ENCODE measurements around the gene ARPC5. TPM values are rescaled to one million over a fixed set of nuclear protein-coding genes. Genes with fewer than 3 reads are reported as not detected.
"Not testable (repeated sequence)": the region's sequence is repeated elsewhere in the genome, so short reads cannot be mapped to it uniquely, and the experiment has no call there.

The ARPC5 gene
- 444 and 568 TPM in 2 replicates for total RNA-seq (2014; rRNA removed; shearing (Covaris generic))

- no peaks in the 10 kb centered on the region for H3K9me3 ChIP-seq (replicated peaks)
- peak; percentile 97 to 98 for DNase-seq (ENCODE audit: low read depth in 1 of 2, low spot score in 2 of 2)
- H3K27me3 ChIP-seq (replicated peaks): no peaks in the 10 kb centered on the region
- H3K36me3 ChIP-seq: peaks cover 19% of the 10 kb centered on the region
- H3K27ac ChIP-seq: peak within 1 kb of the TSS; percentile 62
- H3K4me3 ChIP-seq: peak within 1 kb of the TSS; percentile 59
- peaks cover under 1% of the 10 kb centered on the region for H3K4me1 ChIP-seq (replicated peaks)
Observed at GRCh38 chr1:183635606-183636333, at the start of gene ARPC5. Gene ARPC5, minus strand, starts transcription at chr1:183635783. Its CDS starts 124 bp downstream, at chr1:183635659.

GRCh38 chr1:183685112-183685713 lies 49.6 kb upstream of the ARPC5 start:
- Histone ChIP-seq H3K36me3 (no peaks in the 10 kb centered on the region), H3K4me1 (replicated peaks) (no peaks in the 10 kb centered on the region), H3K9me3 (replicated peaks) (no peaks in the 10 kb centered on the region), H3K4me3 (no peak overlapping the region), H3K27me3 (replicated peaks) (no peaks in the 10 kb centered on the region), H3K27ac (no peak overlapping the region)
- DNase-seq (ENCODE audit: low read depth in 1 of 2, low spot score in 2 of 2): peak in 1 of 2 experiments; percentile 33

GRCh38 chr1:183679363-183679762 lies 43.8 kb upstream of the ARPC5 start:
- H3K9me3 ChIP-seq (replicated peaks); H3K4me1 ChIP-seq (replicated peaks); H3K27me3 ChIP-seq (replicated peaks): not testable (repeated sequence)

GRCh38 chr1:183678819-183679218 lies 43.2 kb upstream of the ARPC5 start:
- no peaks in the 10 kb centered on the region; the same call in 1 of the 2 replicates for H3K27me3 ChIP-seq (replicated peaks)
- H3K4me3 ChIP-seq: no peak overlapping the region
- no peak overlapping the region for H3K27ac ChIP-seq
- no peaks in the 10 kb centered on the region for H3K36me3 ChIP-seq
- no peak for DNase-seq (ENCODE audit: low read depth in 1 of 2, low spot score in 2 of 2)
- no peaks in the 10 kb centered on the region for H3K9me3 ChIP-seq (replicated peaks)
- H3K4me1 ChIP-seq (replicated peaks): 0 out of 2 replicates have a peak, but pooled peaks cover 3% of the 10 kb centered on the region

More at GRCh38 chr1:183679363-183679762, 43.8 kb upstream of the ARPC5 start:
- H3K4me3 ChIP-seq; H3K36me3 ChIP-seq; DNase-seq (ENCODE audit: low read depth in 1 of 2, low spot score in 2 of 2); H3K27ac ChIP-seq: not testable (repeated sequence)

- Histone ChIP-seq H3K27me3 (replicated peaks) (no peaks in the 10 kb centered on the region; the same call in 1 of the 2 replicates), H3K27ac (no peak overlapping the region), H3K36me3 (no peaks in the 10 kb centered on the region), H3K4me1 (replicated peaks) (0 out of 2 replicates have a peak, but pooled peaks cover 3% of the 10 kb centered on the region), H3K4me3 (no peak overlapping the region), H3K9me3 (replicated peaks) (no peaks in the 10 kb centered on the region)
- DNase-seq (ENCODE audit: low read depth in 1 of 2, low spot score in 2 of 2): no peak
Observed at GRCh38 chr1:183676586-183677189, 41.1 kb upstream of the ARPC5 start.

GRCh38 chr1:183675883-183676585 lies 40.5 kb upstream of the ARPC5 start:
- H3K27ac ChIP-seq: no peak overlapping the region
- H3K36me3 ChIP-seq: no peaks in the 10 kb centered on the region
- 0 out of 2 replicates have a peak, but pooled peaks cover 3% of the 10 kb centered on the region for H3K4me1 ChIP-seq (replicated peaks)
- no peak overlapping the region for H3K4me3 ChIP-seq
- H3K9me3 ChIP-seq (replicated peaks): no peaks in the 10 kb centered on the region
- no peak for DNase-seq (ENCODE audit: low read depth in 1 of 2, low spot score in 2 of 2)
- H3K27me3 ChIP-seq (replicated peaks): no peaks in the 10 kb centered on the region; the same call in 1 of the 2 replicates

- Histone ChIP-seq H3K27me3 (replicated peaks) (no peaks in the 10 kb centered on the region; the same call in 1 of the 2 replicates), H3K4me3 (no peak overlapping the region), H3K9me3 (replicated peaks) (no peaks in the 10 kb centered on the region), H3K36me3 (no peaks in the 10 kb centered on the region), H3K4me1 (replicated peaks) (0 out of 2 replicates have a peak, but pooled peaks cover 3% of the 10 kb centered on the region), H3K27ac (no peak overlapping the region)
- no peak for DNase-seq (ENCODE audit: low read depth in 1 of 2, low spot score in 2 of 2)
Observed at GRCh38 chr1:183675381-183675780, 39.8 kb upstream of the ARPC5 start.

GRCh38 chr1:183674886-183675285 lies 39.3 kb upstream of the ARPC5 start:
- DNase-seq (ENCODE audit: low read depth in 1 of 2, low spot score in 2 of 2): no peak
- Histone ChIP-seq H3K27ac (no peak overlapping the region), H3K4me3 (no peak overlapping the region), H3K9me3 (replicated peaks) (no peaks in the 10 kb centered on the region), H3K36me3 (no peaks in the 10 kb centered on the region), H3K27me3 (replicated peaks) (no peaks in the 10 kb centered on the region; the same call in 1 of the 2 replicates), H3K4me1 (replicated peaks) (0 out of 2 replicates have a peak, but pooled peaks cover 3% of the 10 kb centered on the region)

GRCh38 chr1:183674339-183674738 lies 38.8 kb upstream of the ARPC5 start:
- DNase-seq (ENCODE audit: low read depth in 1 of 2, low spot score in 2 of 2): no peak
- no peaks in the 10 kb centered on the region for H3K36me3 ChIP-seq

GRCh38 chr1:183673605-183674323 lies 38.2 kb upstream of the ARPC5 start:
- Histone ChIP-seq H3K9me3 (replicated peaks) (no peaks in the 10 kb centered on the region), H3K27ac (no peak overlapping the region), H3K27me3 (replicated peaks) (no peaks in the 10 kb centered on the region; the same call in 1 of the 2 replicates), H3K4me1 (replicated peaks) (0 out of 2 replicates have a peak, but pooled peaks cover 3% of the 10 kb centered on the region), H3K4me3 (no peak overlapping the region), H3K36me3 (no peaks in the 10 kb centered on the region)
- no peak for DNase-seq (ENCODE audit: low read depth in 1 of 2, low spot score in 2 of 2)

More at GRCh38 chr1:183674339-183674738, 38.8 kb upstream of the ARPC5 start:
- no peak overlapping the region for H3K4me3 ChIP-seq
- H3K27ac ChIP-seq: no peak overlapping the region
- H3K27me3 ChIP-seq (replicated peaks): no peaks in the 10 kb centered on the region; the same call in 1 of the 2 replicates
- no peaks in the 10 kb centered on the region for H3K9me3 ChIP-seq (replicated peaks)
- 0 out of 2 replicates have a peak, but pooled peaks cover 3% of the 10 kb centered on the region for H3K4me1 ChIP-seq (replicated peaks)

GRCh38 chr1:183670169-183670568 lies 34.6 kb upstream of the ARPC5 start:
- Histone ChIP-seq H3K4me3 (no peak overlapping the region), H3K27me3 (replicated peaks) (no peaks in the 10 kb centered on the region; the same call in 1 of the 2 replicates), H3K4me1 (replicated peaks) (no peaks in the 10 kb centered on the region), H3K9me3 (replicated peaks) (no peaks in the 10 kb centered on the region), H3K36me3 (no peaks in the 10 kb centered on the region), H3K27ac (no peak overlapping the region)
- no peak for DNase-seq (ENCODE audit: low read depth in 1 of 2, low spot score in 2 of 2)

- no peak for DNase-seq (ENCODE audit: low read depth in 1 of 2, low spot score in 2 of 2)
- peaks cover 2% of the 10 kb centered on the region; the same call in 1 of the 2 replicates for H3K4me1 ChIP-seq (replicated peaks)
Observed at GRCh38 chr1:183656355-183656754, 20.8 kb upstream of the ARPC5 start.

More at GRCh38 chr1:183656355-183656754, 20.8 kb upstream of the ARPC5 start:
- Histone ChIP-seq H3K4me3 (no peak overlapping the region), H3K27me3 (replicated peaks) (no peaks in the 10 kb centered on the region), H3K27ac (no peak overlapping the region), H3K36me3 (no peaks in the 10 kb centered on the region), H3K9me3 (replicated peaks) (no peaks in the 10 kb centered on the region)
